ENCODE measurements around the gene TAX1BP1. TPM values are rescaled to one million over a fixed set of nuclear protein-coding genes. Genes with fewer than 3 reads are reported as not detected.

TAX1BP1 gene
- total and polyA plus RNA-seq, 4 donors, result 35.7 to 57.1 (median 52.9) TPM

DNA sequence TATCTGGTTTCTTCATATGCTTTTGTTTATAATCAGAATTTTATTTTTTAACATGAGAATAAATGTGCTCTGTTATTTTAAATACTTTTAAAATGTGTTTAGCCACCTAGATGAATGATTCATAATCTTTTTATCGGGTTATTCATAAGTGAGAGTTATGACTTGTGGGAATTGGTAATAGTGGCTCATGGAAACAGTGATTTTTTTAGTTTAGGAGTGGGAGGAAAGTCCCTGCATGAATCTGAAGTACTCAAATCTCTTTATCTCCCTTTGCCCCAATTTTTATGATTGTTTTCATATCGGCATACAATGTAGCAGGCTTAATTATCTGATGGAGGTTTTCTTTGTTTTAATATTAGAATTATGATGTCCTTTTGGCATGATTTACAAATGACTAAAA, 42.9 kb downstream of the TAX1BP1 start:
- no peak overlapping the region for H3K27ac ChIP-seq (ENCODE audit: low read depth in 1 of 2, low read length in 2 of 2)
- H3K27me3 ChIP-seq (ENCODE audit: control insufficient read depth in 4 of 4, insufficient read depth in 4 of 4, low read length in 3 of 4), result no peaks in the 10 kb centered on the region
- H3K9me3 ChIP-seq (ENCODE audit: control insufficient read depth in 4 of 4, low read length in 3 of 4), result no peaks in the 10 kb centered on the region
- peaks cover 2 to 6% (median 6%) of the 10 kb centered on the region in 4 donors for H3K4me1 ChIP-seq (ENCODE audit: control insufficient read depth in 4 of 4, insufficient read depth in 4 of 4, low read length in 3 of 4)
- H3K9ac ChIP-seq (ENCODE audit: low read depth in 1 of 2, low read length in 2 of 2), result no peak overlapping the region
- 88% methylated on average over 2 of the region's 2 CpGs for WGBS
- DNase-seq (ENCODE audit: low spot score), result no peak
- peaks cover 0 to 17% (median 14%) of the 10 kb centered on the region in 4 donors for H3K36me3 ChIP-seq (ENCODE audit: control insufficient read depth in 4 of 4, insufficient read depth in 3 of 4, low read depth in 1 of 4, low read length in 3 of 4)
- TF ChIP-seq RAD21 (IDR thresholded peaks at IDR 0.05) (no peak), RXRA (IDR thresholded peaks at IDR 0.05) (no peak), HNF4A (conservative IDR thresholded peaks at IDR 0.05) (no peak), HNF4G (IDR thresholded peaks at IDR 0.05) (no peak), YY1 (IDR thresholded peaks at IDR 0.05) (no peak)
- TF ChIP-seq, protein P1, sequence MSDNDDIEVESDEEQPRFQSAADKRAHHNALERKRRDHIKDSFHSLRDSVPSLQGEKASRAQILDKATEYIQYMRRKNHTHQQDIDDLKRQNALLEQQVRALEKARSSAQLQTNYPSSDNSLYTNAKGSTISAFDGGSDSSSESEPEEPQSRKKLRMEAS (IDR thresholded peaks at IDR 0.05), result no peak
- TF ChIP-seq, protein P2, sequence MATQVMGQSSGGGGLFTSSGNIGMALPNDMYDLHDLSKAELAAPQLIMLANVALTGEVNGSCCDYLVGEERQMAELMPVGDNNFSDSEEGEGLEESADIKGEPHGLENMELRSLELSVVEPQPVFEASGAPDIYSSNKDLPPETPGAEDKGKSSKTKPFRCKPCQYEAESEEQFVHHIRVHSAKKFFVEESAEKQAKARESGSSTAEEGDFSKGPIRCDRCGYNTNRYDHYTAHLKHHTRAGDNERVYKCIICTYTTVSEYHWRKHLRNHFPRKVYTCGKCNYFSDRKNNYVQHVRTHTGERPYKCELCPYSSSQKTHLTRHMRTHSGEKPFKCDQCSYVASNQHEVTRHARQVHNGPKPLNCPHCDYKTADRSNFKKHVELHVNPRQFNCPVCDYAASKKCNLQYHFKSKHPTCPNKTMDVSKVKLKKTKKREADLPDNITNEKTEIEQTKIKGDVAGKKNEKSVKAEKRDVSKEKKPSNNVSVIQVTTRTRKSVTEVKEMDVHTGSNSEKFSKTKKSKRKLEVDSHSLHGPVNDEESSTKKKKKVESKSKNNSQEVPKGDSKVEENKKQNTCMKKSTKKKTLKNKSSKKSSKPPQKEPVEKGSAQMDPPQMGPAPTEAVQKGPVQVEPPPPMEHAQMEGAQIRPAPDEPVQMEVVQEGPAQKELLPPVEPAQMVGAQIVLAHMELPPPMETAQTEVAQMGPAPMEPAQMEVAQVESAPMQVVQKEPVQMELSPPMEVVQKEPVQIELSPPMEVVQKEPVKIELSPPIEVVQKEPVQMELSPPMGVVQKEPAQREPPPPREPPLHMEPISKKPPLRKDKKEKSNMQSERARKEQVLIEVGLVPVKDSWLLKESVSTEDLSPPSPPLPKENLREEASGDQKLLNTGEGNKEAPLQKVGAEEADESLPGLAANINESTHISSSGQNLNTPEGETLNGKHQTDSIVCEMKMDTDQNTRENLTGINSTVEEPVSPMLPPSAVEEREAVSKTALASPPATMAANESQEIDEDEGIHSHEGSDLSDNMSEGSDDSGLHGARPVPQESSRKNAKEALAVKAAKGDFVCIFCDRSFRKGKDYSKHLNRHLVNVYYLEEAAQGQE (IDR thresholded peaks at IDR 0.05), result no peak
- TF ChIP-seq, protein P3, sequence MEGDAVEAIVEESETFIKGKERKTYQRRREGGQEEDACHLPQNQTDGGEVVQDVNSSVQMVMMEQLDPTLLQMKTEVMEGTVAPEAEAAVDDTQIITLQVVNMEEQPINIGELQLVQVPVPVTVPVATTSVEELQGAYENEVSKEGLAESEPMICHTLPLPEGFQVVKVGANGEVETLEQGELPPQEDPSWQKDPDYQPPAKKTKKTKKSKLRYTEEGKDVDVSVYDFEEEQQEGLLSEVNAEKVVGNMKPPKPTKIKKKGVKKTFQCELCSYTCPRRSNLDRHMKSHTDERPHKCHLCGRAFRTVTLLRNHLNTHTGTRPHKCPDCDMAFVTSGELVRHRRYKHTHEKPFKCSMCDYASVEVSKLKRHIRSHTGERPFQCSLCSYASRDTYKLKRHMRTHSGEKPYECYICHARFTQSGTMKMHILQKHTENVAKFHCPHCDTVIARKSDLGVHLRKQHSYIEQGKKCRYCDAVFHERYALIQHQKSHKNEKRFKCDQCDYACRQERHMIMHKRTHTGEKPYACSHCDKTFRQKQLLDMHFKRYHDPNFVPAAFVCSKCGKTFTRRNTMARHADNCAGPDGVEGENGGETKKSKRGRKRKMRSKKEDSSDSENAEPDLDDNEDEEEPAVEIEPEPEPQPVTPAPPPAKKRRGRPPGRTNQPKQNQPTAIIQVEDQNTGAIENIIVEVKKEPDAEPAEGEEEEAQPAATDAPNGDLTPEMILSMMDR (IDR thresholded peaks at IDR 0.05; ENCODE audit: low read depth, low read length, missing input control), result no peak
- H3K4me3 ChIP-seq (ENCODE audit: low read depth in 1 of 3, low read length in 3 of 3), result no peak overlapping the region

DNA sequence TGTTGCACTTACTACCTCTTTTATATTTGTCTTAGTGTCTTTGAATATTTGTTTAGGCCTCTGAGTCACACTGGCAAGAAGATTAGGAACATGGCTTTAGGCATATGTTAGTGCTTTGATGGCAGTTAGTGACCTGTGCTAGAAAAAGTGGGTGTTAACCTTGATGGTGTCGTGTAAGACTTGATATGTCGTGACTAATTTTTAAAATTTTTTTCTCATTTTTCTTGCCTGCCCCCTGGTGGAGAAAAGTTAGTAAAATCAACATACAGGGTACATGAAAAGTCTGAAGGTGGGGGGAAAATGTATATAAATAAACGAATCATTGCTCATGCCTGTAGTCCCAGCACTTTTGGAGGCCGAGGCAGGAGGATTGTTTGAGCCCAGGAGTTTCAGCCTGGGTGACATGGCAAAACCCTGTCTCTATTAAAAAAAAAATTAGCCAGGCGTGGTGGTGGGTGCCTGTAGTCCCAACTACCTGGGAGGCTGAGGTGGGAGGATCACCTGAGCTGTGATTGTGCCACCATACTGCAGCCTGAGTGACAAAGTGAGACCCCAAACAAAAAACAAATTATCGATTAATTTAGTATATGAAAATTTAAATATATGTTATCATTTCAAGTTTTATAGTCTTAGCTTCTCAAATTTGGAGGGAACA, 44.6 kb downstream of the TAX1BP1 start:
- H3K9ac ChIP-seq (ENCODE audit: low read depth in 1 of 2, low read length in 2 of 2), result no peak overlapping the region
- H3K4me1 ChIP-seq (ENCODE audit: control insufficient read depth in 4 of 4, insufficient read depth in 4 of 4, low read length in 3 of 4), result peaks cover 2 to 6% (median 5%) of the 10 kb centered on the region in 4 donors
- no peaks in the 10 kb centered on the region for H3K9me3 ChIP-seq (ENCODE audit: control insufficient read depth in 4 of 4, low read length in 3 of 4)
- 69% methylated on average over 6 of the region's 6 CpGs for WGBS
- no peak for TF ChIP-seq JUND (IDR thresholded peaks at IDR 0.05)
- TF ChIP-seq, protein P2 (IDR thresholded peaks at IDR 0.05), result no peak
- TF ChIP-seq SP1 (IDR thresholded peaks at IDR 0.05), result no peak
- TF ChIP-seq, protein P1 (IDR thresholded peaks at IDR 0.05), result no peak
- TF ChIP-seq, protein P3 (IDR thresholded peaks at IDR 0.05; ENCODE audit: low read depth, low read length, missing input control), result peak; percentile 32
- TF ChIP-seq FOXA1 (IDR thresholded peaks at IDR 0.05), result no peak
- TF ChIP-seq, protein P4, sequence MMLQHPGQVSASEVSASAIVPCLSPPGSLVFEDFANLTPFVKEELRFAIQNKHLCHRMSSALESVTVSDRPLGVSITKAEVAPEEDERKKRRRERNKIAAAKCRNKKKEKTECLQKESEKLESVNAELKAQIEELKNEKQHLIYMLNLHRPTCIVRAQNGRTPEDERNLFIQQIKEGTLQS (IDR thresholded peaks at IDR 0.05), result no peak
- TF ChIP-seq TAF1 (conservative IDR thresholded peaks at IDR 0.05), result no peak
- peak; percentile 40 to 62 for TF ChIP-seq RAD21 (IDR thresholded peaks at IDR 0.05)
- no peak for TF ChIP-seq YY1 (IDR thresholded peaks at IDR 0.05)
- TF ChIP-seq HNF4G (IDR thresholded peaks at IDR 0.05), result no peak
- TF ChIP-seq GABPA (IDR thresholded peaks at IDR 0.05 in 1 of 2, conservative IDR thresholded peaks at IDR 0.05 in 1 of 2), result no peak
- TF ChIP-seq EGR1 (IDR thresholded peaks at IDR 0.05; ENCODE audit: low read depth in 2 of 2), result no peak
- TF ChIP-seq, protein P5, sequence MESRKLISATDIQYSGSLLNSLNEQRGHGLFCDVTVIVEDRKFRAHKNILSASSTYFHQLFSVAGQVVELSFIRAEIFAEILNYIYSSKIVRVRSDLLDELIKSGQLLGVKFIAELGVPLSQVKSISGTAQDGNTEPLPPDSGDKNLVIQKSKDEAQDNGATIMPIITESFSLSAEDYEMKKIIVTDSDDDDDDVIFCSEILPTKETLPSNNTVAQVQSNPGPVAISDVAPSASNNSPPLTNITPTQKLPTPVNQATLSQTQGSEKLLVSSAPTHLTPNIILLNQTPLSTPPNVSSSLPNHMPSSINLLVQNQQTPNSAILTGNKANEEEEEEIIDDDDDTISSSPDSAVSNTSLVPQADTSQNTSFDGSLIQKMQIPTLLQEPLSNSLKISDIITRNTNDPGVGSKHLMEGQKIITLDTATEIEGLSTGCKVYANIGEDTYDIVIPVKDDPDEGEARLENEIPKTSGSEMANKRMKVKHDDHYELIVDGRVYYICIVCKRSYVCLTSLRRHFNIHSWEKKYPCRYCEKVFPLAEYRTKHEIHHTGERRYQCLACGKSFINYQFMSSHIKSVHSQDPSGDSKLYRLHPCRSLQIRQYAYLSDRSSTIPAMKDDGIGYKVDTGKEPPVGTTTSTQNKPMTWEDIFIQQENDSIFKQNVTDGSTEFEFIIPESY (IDR thresholded peaks at IDR 0.05), result no peak
- TF ChIP-seq RXRA (IDR thresholded peaks at IDR 0.05), result no peak
- peaks cover 0 to 21% (median 18%) of the 10 kb centered on the region in 4 donors for H3K36me3 ChIP-seq (ENCODE audit: control insufficient read depth in 4 of 4, insufficient read depth in 3 of 4, low read depth in 1 of 4, low read length in 3 of 4)
- DNase-seq (ENCODE audit: low spot score), result no peak
- no peak overlapping the region for H3K27ac ChIP-seq (ENCODE audit: low read depth in 1 of 2, low read length in 2 of 2)
- no peaks in the 10 kb centered on the region for H3K27me3 ChIP-seq (ENCODE audit: control insufficient read depth in 4 of 4, insufficient read depth in 4 of 4, low read length in 3 of 4)
- no peak overlapping the region for H3K4me3 ChIP-seq (ENCODE audit: low read depth in 1 of 3, low read length in 3 of 3)

Data from liver (tissue), 9 donors.